NOMO-1 (cell line): ENCODE results near the gene PDLIM4.
A peak's percentile ranks its signal among the peaks of the same experiment; 100 is the strongest.

Experiments
- DNase-seq, 2 experiments: peaks; one replicate each; lab custom pipeline; 2025; ENCODE audit not compliant: unreplicated experiment in 2 of 2; lab: John Stamatoyannopoulos, UW

The PDLIM4 gene

DNA sequence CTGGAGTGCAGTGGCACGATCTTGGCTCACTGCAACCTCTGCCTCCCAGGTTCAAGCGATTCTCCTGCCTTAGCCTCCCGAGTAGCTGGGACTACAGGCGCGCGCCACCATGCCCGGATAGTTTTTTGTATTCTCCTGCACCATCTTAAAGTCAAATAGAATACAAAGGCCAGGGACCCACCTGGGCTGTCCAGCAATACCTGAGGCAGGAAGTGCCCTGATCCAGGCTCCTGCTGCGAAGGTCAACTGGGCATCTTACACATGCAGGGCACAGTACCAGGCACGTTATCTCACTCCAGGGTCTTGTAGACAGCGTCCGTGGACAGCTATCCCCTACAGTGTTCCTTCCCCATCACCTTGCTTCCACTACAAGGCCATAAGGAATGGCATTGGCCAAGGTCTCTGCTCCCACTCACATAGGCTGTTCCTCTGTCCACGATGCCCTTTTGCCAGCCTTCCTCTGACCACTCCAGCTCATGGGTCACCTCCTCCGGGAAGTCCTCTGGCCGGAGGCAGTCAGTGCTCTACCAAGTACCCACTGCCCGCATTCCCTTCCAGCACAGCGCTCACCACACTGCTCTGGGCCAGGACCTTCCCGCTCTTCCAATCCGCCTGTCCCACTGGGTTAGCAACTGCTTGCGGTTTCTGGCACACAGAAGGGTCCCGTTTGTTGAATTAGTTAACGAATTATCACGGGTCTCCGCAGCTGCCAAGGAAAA lies 30.8 kb upstream of the PDLIM4 start:
- DNase-seq: no peak

DNA sequence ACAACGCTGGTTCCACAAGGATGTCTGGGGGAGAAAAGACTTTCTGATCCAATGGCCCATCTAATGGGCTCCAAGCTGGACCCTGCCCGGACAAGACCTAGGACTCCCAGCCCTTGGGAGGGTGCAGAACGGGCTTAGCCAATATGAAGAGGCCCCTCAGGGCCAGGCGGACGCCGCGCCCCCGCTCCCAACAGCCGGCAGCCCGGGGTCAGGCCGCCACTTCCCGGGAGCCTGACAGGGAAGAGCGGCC lies 30.3 kb upstream of the PDLIM4 start:
- no peak for DNase-seq

- DNase-seq: peak; percentile 50 to 73
Measured at GRCh38 chr5:132227485-132228240, 29.8 kb upstream of the PDLIM4 start, which contains the start of gene P4HA2. TSS of gene P4HA2 (minus strand) at chr5:132227853. CDS start at chr5:132218626, 9,227 bp downstream.

GRCh38 chr5:132228241-132229035 lies 29.1 kb upstream of the PDLIM4 start:
- no peak for DNase-seq

DNA sequence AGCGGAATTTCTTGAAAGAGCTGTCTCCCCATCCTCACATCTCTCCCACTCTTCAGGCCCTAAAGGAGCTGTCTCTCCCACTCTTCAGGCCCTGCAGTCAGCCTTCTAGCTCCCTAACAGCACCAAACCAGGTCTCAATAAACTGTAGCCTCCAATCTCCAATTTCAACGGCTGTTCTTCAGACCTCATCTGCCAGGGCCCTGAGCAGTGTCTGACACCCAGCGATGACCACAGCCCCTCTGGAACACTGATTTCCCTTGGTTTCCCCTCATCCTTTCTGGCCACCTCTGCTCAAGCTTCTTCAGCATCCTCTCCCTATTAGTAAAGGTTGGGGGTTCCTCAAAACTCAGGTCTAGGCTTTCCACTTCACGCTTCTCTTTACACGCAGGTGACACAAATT lies 28.3 kb upstream of the PDLIM4 start:
- no peak for DNase-seq

DNA sequence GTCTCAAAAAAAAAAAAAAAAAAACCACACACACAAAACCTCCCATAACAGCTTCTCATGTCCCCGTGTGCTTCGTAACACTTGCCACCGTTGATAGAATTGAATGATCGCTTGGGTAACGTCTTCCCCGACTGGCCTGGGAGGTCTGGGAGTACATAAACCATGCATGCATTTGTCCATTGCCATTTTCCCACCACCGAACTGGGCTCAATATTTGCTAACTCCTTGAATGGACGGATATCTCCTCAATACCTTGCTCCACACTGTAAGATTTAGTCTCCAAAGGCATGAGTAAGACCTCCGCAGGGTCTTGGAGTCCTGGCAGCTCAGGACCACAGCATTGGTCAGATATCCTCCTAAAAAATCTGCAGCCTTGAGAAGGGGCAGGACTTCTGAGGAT lies 26.6 kb upstream of the PDLIM4 start:
- no peak for DNase-seq

DNA sequence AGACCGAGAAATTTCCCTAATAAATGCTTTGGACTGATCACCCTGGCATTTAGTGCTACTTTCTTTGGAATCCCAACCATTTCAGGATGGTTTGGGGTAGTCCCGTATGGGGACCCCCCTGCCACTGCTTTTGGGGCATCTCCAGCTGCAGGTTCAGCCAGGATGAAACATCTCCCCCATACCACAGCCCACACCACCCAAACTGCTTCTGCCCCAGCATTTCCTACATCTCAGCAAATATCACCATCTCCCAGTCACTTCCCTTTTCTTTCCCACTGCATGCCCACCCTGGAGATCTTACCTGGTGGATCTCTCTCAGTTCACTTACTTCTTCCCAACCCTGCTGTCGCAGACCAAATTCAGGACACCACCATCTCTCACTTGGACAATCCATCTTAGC lies 25.0 kb upstream of the PDLIM4 start:
- no peak for DNase-seq

GRCh38 chr5:132233081-132233480 lies 24.4 kb upstream of the PDLIM4 start:
- no peak for DNase-seq

- no peak for DNase-seq
Measured at GRCh38 chr5:132233811-132234683, 23.4 kb upstream of the PDLIM4 start.

- DNase-seq: no peak
Measured at GRCh38 chr5:132234684-132235062, 22.8 kb upstream of the PDLIM4 start.

DNA sequence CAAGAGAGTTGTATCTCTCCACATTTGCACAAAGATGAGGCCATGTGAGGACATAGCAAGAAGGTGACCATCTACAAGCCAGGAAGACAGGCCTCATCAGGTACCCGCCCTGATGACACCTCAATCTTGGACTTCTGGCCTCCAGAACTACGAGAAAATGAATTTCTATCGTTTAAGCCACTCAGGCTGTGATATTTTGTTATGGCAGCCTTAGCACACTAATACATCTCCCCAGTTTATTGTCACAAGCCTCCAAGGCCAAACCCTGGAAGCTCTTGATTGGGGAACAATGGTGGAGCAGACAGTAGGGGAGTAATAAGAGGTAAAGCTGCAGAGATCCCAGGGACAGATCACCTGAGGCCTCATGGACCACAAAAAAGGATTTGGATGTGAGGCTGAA lies 22.2 kb upstream of the PDLIM4 start:
- no peak for DNase-seq

- no peak for DNase-seq
Measured at GRCh38 chr5:132237141-132237540, 20.4 kb upstream of the PDLIM4 start.

- DNase-seq: no peak
Measured at GRCh38 chr5:132237670-132238069, 19.8 kb upstream of the PDLIM4 start.

DNA sequence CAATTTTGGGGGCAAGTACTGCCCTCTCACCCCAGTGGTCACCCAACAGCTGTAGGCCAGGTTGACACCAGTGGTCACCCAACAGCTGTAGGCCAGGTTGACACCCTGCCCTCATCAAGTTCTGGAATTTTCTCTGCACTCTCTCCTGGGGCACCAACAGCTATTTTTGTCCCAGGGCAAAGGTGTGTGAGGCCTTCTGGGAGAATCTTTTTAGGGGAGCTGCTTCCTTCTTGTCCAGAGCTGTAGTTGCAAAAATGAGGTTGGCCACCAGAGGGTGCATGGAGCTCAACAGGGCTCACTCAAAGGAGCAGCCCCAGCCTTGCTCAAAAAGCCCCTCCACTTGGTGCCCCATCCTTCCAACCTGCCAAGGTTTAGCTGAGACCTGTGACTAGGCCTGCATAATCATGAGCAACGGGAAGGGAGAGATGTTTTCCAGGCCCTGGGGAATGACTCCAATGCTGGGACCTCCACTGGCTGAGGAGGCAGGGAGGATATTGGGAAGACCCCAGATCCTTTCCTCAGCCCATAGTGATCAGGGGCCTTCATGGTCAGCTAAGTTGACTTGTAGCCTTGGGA lies 19.2 kb upstream of the PDLIM4 start:
- DNase-seq: peak; percentile 19 to 44

- no peak for DNase-seq
Measured at GRCh38 chr5:132238901-132239500, 18.5 kb upstream of the PDLIM4 start.

GRCh38 chr5:132239776-132240175 lies 17.7 kb upstream of the PDLIM4 start:
- DNase-seq: no peak

GRCh38 chr5:132243366-132243977 lies 14.0 kb upstream of the PDLIM4 start:
- DNase-seq: no peak

DNA sequence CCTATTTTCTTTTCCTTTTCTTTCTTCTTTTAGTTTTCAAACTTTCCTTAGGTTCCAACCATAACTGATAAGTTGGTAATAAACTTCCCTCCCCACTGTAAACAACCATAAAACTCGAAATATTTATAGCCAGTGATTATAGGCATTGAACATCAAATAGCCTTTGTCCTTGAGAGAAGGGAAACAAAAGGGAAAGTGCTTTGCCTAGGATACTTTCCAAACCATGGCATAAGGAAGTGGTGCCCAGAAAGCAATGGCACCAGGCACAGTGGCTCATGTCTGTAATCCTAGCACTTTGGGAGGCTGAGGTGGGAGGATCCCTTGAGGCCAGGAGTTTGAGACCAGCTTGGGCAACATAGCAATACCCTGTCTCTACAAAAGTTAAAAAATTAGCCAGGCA lies 11.9 kb upstream of the PDLIM4 start:
- DNase-seq: no peak

DNA sequence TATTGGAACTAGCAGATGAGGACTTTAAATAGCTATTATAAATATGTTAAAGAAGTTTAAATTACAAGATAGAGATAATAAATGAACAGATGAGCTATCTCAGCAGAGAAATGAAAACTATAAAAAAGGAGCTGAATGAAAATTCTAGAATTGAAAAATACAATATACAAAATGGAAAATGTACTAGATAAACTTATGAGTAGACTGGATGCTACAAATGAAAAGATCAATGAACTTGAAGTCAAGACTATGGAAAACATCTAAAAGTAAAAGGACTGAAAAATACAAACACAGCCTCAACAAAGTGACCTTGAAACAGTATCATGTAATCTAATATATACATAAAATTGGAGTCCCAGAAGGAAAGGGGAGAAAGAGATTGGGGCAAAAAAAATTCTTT lies 10.7 kb upstream of the PDLIM4 start:
- DNase-seq: no peak

DNA sequence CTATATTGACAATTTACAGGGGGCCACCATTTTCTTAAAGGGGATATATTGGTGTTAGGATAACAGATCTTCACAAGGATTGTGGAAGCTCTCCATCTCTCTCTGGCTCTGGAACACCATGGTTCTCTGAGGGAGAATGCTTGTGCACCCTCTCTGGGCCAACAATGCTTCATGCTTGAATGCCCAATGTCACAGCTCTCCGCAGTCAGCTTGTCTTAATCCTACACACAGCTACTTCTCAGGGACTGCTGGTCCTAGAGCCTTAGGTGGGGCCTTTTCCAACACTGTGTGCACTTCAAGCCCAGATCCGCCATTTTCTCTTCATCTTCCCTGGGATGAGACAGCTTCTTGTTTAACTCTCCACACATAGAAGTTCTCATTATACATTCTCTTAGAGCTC lies 6.9 kb upstream of the PDLIM4 start:
- DNase-seq: no peak
